Measurements from ENCODE around the gene DBNL. TPM values are rescaled to one million over a fixed set of nuclear protein-coding genes. Genes with fewer than 3 reads are reported as not detected.
A peak's percentile ranks its signal among the peaks of the same experiment; 100 is the strongest.

DBNL gene
- polyA plus RNA-seq, 3 donors = 228 to 321 (median 304) TPM

DNA sequence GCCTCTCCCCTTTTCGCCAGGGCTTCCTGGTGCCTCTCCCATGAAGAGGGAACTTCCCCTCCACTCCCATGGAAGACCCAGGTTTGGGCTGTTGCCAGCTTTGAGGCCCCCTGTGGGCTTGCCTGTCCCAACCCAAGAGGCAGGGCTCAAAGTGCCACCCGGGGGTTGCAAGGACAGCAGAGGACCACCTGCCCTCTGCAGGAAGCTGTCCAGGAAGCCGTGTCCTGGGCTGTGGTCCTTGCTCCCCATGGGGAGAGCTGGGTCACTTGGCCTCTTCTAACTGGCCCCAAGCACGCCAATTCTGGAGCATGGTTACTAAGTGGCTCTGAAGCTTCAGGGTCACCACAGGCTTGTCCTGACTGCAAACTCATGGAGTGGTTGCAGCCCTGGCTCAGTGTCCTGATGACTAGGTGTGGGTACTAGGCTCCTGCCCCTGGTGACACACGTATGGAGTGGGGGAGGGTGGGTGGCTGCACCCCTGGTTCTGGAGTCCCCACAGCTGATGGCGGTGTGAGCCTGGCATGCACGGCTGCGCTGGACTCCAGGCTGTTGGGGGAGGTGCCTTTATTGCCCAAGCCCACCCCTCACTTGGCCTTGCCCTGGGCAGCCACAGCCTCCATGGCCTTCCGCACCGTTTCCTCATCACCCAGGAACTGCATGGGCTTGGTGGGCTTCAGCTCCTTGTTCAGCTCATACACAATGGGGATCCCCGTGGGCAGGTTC lies 17.8 kb downstream of the DBNL start:
- Histone ChIP-seq H3K4me3 (replicated peaks in 1 of 3; ENCODE audit: low read depth in 2 of 3, low read length in 3 of 3) (no peak overlapping the region), H3K27me3 (ENCODE audit: control insufficient read depth in 2 of 2, insufficient read depth in 2 of 2, low read length in 2 of 2) (no peaks in the 10 kb centered on the region), H3K9ac (ENCODE audit: insufficient read depth, low read length, poor library complexity, severe bottlenecking) (no peak overlapping the region), H2AFZ (ENCODE audit: insufficient read depth, low read depth, low read length, poor library complexity, severe bottlenecking) (no peak overlapping the region), H4K20me1 (ENCODE audit: insufficient read depth, low read length) (peaks cover 96% of the 10 kb centered on the region), H3K4me1 (ENCODE audit: control insufficient read depth in 1 of 2, insufficient read depth in 2 of 2, low read length in 2 of 2) (no peaks in the 10 kb centered on the region), H3K27ac (ENCODE audit: low read depth in 1 of 2, low read length in 2 of 2) (no peak overlapping the region), H3K79me2 (ENCODE audit: insufficient read depth, low read length) (peaks cover 1% of the 10 kb centered on the region), H3K4me2 (replicated peaks; ENCODE audit: extremely low read depth, low read length, poor library complexity, severe bottlenecking) (no peak overlapping the region), H3K36me3 (replicated peaks in 1 of 2; ENCODE audit: control insufficient read depth in 1 of 2, insufficient read depth in 2 of 2, low read length in 2 of 2) (peaks cover 52 to 53% of the 10 kb centered on the region in 2 donors), H3K9me3 (replicated peaks in 1 of 2; ENCODE audit: control insufficient read depth in 1 of 2, insufficient read depth in 1 of 2, low read length in 2 of 2) (no peaks in the 10 kb centered on the region)
- no peak for DNase-seq
- Mint-ChIP-seq H3K36me3 (peaks cover 46 to 49% of the 10 kb centered on the region in 2 donors), H3K27ac (peak overlapping the region in 2 of 7 donors; percentile 5 to 37), H3K27me3 (ENCODE audit: low read depth in 3 of 3) (peaks cover 3 to 21% (median 4%) of the 10 kb centered on the region in 3 donors), H3K9me3 (no peaks in the 10 kb centered on the region), H3K4me3 (no peak overlapping the region), H3K4me1 (peaks cover 10% of the 10 kb centered on the region)
- TF ChIP-seq, protein P1, sequence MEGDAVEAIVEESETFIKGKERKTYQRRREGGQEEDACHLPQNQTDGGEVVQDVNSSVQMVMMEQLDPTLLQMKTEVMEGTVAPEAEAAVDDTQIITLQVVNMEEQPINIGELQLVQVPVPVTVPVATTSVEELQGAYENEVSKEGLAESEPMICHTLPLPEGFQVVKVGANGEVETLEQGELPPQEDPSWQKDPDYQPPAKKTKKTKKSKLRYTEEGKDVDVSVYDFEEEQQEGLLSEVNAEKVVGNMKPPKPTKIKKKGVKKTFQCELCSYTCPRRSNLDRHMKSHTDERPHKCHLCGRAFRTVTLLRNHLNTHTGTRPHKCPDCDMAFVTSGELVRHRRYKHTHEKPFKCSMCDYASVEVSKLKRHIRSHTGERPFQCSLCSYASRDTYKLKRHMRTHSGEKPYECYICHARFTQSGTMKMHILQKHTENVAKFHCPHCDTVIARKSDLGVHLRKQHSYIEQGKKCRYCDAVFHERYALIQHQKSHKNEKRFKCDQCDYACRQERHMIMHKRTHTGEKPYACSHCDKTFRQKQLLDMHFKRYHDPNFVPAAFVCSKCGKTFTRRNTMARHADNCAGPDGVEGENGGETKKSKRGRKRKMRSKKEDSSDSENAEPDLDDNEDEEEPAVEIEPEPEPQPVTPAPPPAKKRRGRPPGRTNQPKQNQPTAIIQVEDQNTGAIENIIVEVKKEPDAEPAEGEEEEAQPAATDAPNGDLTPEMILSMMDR (IDR thresholded peaks at IDR 0.05) = no peak
- intact Hi-C loops (cut with micrococcal nuclease) = no loop called here
- WGBS (ENCODE audit: insufficient coverage) = 78% methylated on average over 5 of the region's 11 CpGs

GRCh38 chr7:44062903-44063295 lies 18.4 kb downstream of the DBNL start:
- H3K4me1 ChIP-seq (ENCODE audit: control insufficient read depth in 1 of 2, insufficient read depth in 2 of 2, low read length in 2 of 2) = no peaks in the 10 kb centered on the region

More at GRCh38 chr7:44062903-44063295, 18.4 kb downstream of the DBNL start:
- TF ChIP-seq, protein P1 (IDR thresholded peaks at IDR 0.05) = no peak
- H3K4me1 Mint-ChIP-seq = peaks cover 10% of the 10 kb centered on the region
- Histone ChIP-seq H3K4me3 (replicated peaks in 1 of 3; ENCODE audit: low read depth in 2 of 3, low read length in 3 of 3) (no peak overlapping the region), H3K27ac (ENCODE audit: low read depth in 1 of 2, low read length in 2 of 2) (no peak overlapping the region), H4K20me1 (ENCODE audit: insufficient read depth, low read length) (peaks cover 96% of the 10 kb centered on the region), H3K4me2 (replicated peaks; ENCODE audit: extremely low read depth, low read length, poor library complexity, severe bottlenecking) (no peak overlapping the region), H3K9ac (ENCODE audit: insufficient read depth, low read length, poor library complexity, severe bottlenecking) (no peak overlapping the region), H3K9me3 (replicated peaks in 1 of 2; ENCODE audit: control insufficient read depth in 1 of 2, insufficient read depth in 1 of 2, low read length in 2 of 2) (no peaks in the 10 kb centered on the region), H3K36me3 (replicated peaks in 1 of 2; ENCODE audit: control insufficient read depth in 1 of 2, insufficient read depth in 2 of 2, low read length in 2 of 2) (peaks cover 46 to 47% of the 10 kb centered on the region in 2 donors), H3K27me3 (ENCODE audit: control insufficient read depth in 2 of 2, insufficient read depth in 2 of 2, low read length in 2 of 2) (no peaks in the 10 kb centered on the region), H2AFZ (ENCODE audit: insufficient read depth, low read depth, low read length, poor library complexity, severe bottlenecking) (no peak overlapping the region), H3K79me2 (ENCODE audit: insufficient read depth, low read length) (no peaks in the 10 kb centered on the region)
- H3K27ac Mint-ChIP-seq = peak overlapping the region in 3 of 7 donors; percentile 5 to 46 (median 37)
- 100% methylated on average over 2 of the region's 3 CpGs for WGBS (ENCODE audit: insufficient coverage)
- H3K4me3 Mint-ChIP-seq = no peak overlapping the region
- H3K9me3 Mint-ChIP-seq = peaks cover 0 to 1% (median 0%) of the 10 kb centered on the region in 7 donors
- H3K27me3 Mint-ChIP-seq (ENCODE audit: low read depth in 3 of 3) = peaks cover 3 to 21% (median 6%) of the 10 kb centered on the region in 3 donors
- no peak for DNase-seq
- peaks cover 41 to 44% of the 10 kb centered on the region in 2 donors for H3K36me3 Mint-ChIP-seq
- intact Hi-C loops (cut with micrococcal nuclease) = no loop called here
